Panc1 (cell line): ENCODE data around the gene PAK6. TPM values are rescaled to one million over a fixed set of nuclear protein-coding genes. Genes with fewer than 3 reads are reported as not detected.

ENCODE experiments used
- ATAC-seq: fragments of 200-7000 bp; cut with Tn5 transposase; 2 replicates; pipeline ENCODE4 v1.9.1; 2020; ENCODE audit warnings: mild to moderate bottlenecking, moderate library complexity
- BruUV-seq: library from RNA; stranded (reverse); fragments of 400-500 nt; replicated peaks from 2 replicates; lab custom pipeline; 2021; lab: Mats Ljungman, UMichigan
- CTCF ChIA-PET: fragments of 300-600 bp; sonication (Branson Sonifier 250); formaldehyde crosslinking; loops from one replicate; lab custom pipeline; 2022; ENCODE audit warnings: antibody characterized with exemption; lab: Charles Lee
- POLR2A ChIA-PET: fragments of 300-600 bp; sonication (Branson Sonifier 250); formaldehyde crosslinking; loops from one replicate; lab custom pipeline; 2022; ENCODE audit warnings: antibody characterized with exemption; lab: Charles Lee
- DNase-seq: peaks from one replicate; pipeline ENCODE4 v3.0.0-alpha.2; 2010; ENCODE audit warnings: low read depth, low spot score
- H3K27ac ChIP-seq: 2 replicates; pipeline ENCODE4 v1.5.1; 2011; ENCODE audit warnings: mild to moderate bottlenecking, low read length, inconsistent platforms
- H3K27me3 ChIP-seq: fragments of 200-500 bp; sonication (Bioruptor generic); 2 replicates; pipeline ENCODE4 v1.6.0; 2014; ENCODE audit warnings: low read length, inconsistent platforms; ENCODE audit not compliant: control insufficient read depth, insufficient read depth
- H3K36me3 ChIP-seq: fragments of 200-500 bp; sonication (Bioruptor generic); 2 replicates; pipeline ENCODE4 v1.5.1; 2014; ENCODE audit warnings: inconsistent platforms, mild to moderate bottlenecking, low read length, moderate library complexity; ENCODE audit not compliant: control insufficient read depth, insufficient read depth
- H3K4me1 ChIP-seq: 2 replicates; pipeline ENCODE4 v1.5.1; 2011; ENCODE audit warnings: inconsistent platforms, mild to moderate bottlenecking, low read length, moderate library complexity; ENCODE audit not compliant: control insufficient read depth, insufficient read depth
- H3K4me3 ChIP-seq, 2 experiments: 2 replicates each; pipeline ENCODE4 v1.5.1; 2011 to 2012; ENCODE audit warnings: low read depth in 2 of 2, low read length in 2 of 2, mild to moderate bottlenecking in 2 of 2, inconsistent platforms in 1 of 2, moderate library complexity in 1 of 2
- H3K9me3 ChIP-seq: fragments of 200-500 bp; sonication (Bioruptor generic); 2 replicates; pipeline ENCODE4 v1.5.1; 2014; ENCODE audit warnings: low read depth, mild to moderate bottlenecking, inconsistent platforms, low read length, moderate library complexity; ENCODE audit not compliant: control insufficient read depth, insufficient read depth
- POLR2AphosphoS5 ChIP-seq: IDR thresholded peaks from 2 replicates; pipeline ENCODE4 v1.6.1; 2012; ENCODE audit warnings: mild to moderate bottlenecking, low read depth, low read length, moderate library complexity
- REST ChIP-seq, 2 experiments: IDR thresholded peaks; 2 replicates each; pipeline ENCODE4 v1.6.1; 2011 to 2012; ENCODE audit warnings: low read depth in 2 of 2, control low read depth in 1 of 2, low read length in 1 of 2, mild to moderate bottlenecking in 1 of 2, moderate library complexity in 1 of 2; ENCODE audit not compliant: insufficient read depth in 1 of 2
- SIN3A ChIP-seq: IDR thresholded peaks from 2 replicates; pipeline ENCODE4 v1.6.1; 2012; ENCODE audit warnings: low read depth, mild to moderate bottlenecking, low read length, moderate library complexity, borderline replicate concordance; ENCODE audit not compliant: insufficient read depth
- TCF7L2 ChIP-seq: IDR thresholded peaks from 2 replicates; pipeline ENCODE4 v1.6.1; 2011; ENCODE audit warnings: mild to moderate bottlenecking, low read depth, low read length, inconsistent platforms
- in situ Hi-C: cut with HindIII; loops from 2 replicates; pipeline ENCODE4 v1.10.0; 2016; ENCODE audit warnings: low sequenced_read_pairs, low pct_unique_long_range_greater_than_20kb
- intact Hi-C: fragments of 100-400 bp; cut with micrococcal nuclease; formaldehyde crosslinking; loops from one replicate; pipeline ENCODE4 v1.10.0; 2022; ENCODE audit not compliant: unreplicated experiment
- total RNA-seq: library from RNA; stranded (reverse); gene quantifications from one replicate; pipeline ENCODE4 v1.2.1, GENCODE V29; 2021; ENCODE audit not compliant: unreplicated experiment
- TF ChIP-seq, protein P1 (sequence below): fragments of 450-650 bp; IDR thresholded peaks from 2 replicates; pipeline ENCODE4 v1.5.1; 2017; ENCODE audit warnings: mild to moderate bottlenecking

Gene PAK6
- total RNA-seq, 1 experiment from 2014 or later, result 6.3 TPM

DNA sequence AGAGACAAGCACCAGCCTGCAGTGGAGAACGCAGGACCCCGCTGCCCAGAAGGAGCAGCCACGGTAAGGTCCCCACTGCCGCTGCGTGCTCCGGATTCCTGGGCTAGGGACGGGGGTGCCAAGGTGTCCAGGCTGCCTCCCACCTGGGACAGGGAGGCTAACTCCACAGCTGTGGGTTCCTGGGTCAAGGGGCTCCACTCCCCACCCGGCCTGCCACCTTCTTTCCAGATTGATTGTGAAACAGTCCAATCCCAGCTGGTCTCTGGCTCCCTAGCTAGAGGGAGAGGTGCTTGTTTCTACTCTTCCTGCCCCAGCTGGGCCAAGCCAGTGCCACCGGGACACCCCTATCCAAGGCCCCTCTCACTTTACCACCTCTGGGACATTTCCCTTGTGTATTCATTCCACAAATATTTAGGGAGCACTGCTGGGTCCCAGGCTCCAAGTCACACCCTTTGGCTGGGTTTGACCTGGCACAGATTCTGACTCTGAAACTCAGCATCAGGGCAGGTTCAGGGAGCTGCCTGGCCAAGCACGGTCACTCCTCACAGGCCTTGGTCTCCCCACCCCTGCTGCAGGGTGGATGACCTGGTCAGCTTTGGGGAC, 1.9 kb downstream of the PAK6 start:
- CTCF ChIA-PET, result no interaction called here
- in situ Hi-C loops, result no loop called here
- ATAC-seq (no peak), DNase-seq (no peak)
- no peak for TF ChIP-seq REST (IDR thresholded peaks at IDR 0.05; ENCODE audit: insufficient read depth in 1 of 2, low read depth in 2 of 2, low read length in 1 of 2)
- TF ChIP-seq, protein P1, sequence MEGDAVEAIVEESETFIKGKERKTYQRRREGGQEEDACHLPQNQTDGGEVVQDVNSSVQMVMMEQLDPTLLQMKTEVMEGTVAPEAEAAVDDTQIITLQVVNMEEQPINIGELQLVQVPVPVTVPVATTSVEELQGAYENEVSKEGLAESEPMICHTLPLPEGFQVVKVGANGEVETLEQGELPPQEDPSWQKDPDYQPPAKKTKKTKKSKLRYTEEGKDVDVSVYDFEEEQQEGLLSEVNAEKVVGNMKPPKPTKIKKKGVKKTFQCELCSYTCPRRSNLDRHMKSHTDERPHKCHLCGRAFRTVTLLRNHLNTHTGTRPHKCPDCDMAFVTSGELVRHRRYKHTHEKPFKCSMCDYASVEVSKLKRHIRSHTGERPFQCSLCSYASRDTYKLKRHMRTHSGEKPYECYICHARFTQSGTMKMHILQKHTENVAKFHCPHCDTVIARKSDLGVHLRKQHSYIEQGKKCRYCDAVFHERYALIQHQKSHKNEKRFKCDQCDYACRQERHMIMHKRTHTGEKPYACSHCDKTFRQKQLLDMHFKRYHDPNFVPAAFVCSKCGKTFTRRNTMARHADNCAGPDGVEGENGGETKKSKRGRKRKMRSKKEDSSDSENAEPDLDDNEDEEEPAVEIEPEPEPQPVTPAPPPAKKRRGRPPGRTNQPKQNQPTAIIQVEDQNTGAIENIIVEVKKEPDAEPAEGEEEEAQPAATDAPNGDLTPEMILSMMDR, result no peak
- TF ChIP-seq POLR2AphosphoS5, result no peak
- TF ChIP-seq TCF7L2, result no peak
- POLR2A ChIA-PET, result no interaction called here
- Histone ChIP-seq H3K4me3 (no peak overlapping the region), H3K27ac (no peak overlapping the region), H3K27me3 (no peaks in the 10 kb centered on the region), H3K36me3 (no peaks in the 10 kb centered on the region), H3K9me3 (no peaks in the 10 kb centered on the region), H3K4me1 (peaks cover 16% of the 10 kb centered on the region)
- BruUV-seq, result no TSS peak
- intact Hi-C loops, result no loop called here

DNA sequence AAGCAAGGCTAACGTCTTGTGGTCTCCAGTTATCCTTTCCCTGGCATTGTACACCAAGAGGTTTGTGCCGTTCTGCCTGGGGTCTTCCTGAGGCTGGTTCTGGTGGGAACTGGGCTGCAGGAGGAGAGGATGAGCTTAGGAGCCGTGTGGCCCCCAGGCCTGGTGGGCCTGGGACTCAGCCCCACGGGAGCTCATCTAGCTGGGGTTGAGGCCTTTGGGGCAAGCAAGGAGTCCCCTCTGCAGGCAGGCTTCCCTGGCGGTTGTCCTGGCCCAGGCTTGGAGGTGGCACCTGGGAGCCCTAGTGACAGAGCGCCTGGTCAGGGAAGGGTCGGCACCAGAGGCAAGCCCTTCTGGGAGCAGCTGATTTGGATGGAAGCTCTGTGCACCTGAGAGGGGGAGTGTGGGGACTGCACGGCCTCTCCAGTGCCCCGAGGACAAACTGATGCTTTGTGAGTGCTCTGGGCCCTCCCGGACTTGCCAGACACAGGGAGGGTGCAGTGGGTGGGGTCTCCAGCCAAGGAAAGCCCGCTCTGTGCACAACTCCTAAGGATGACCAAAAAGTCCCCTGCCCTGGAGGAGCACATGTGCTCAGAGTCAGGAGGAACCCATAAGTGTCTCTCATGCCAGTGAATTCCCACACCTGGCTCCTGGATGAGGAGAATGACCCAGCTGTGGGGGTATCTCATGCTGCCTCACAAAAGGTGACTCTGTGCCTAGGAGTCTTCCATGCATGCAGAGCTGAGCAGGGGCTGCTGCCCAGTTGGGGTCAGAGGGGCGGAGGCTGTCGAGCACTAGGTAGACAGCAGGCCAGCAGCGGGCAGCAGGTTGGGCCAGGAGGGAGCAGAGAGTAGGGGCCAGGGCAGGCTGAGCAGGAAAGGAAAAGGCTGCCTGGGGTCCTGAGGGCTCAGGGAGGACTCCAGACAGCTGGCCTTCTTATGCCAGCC, 2.7 kb downstream of the PAK6 start:
- no peaks in the 10 kb centered on the region for H3K36me3 ChIP-seq
- no peaks in the 10 kb centered on the region for H3K9me3 ChIP-seq
- intact Hi-C loops, result no loop called here
- no peak overlapping the region for H3K4me3 ChIP-seq
- ATAC-seq (no peak), DNase-seq (no peak)
- BruUV-seq, result no TSS peak
- no peaks in the 10 kb centered on the region for H3K27me3 ChIP-seq
- ChIA-PET POLR2A (no interaction called here), CTCF (no interaction called here)
- in situ Hi-C loops, result no loop called here
- peaks cover 16% of the 10 kb centered on the region for H3K4me1 ChIP-seq
- TF ChIP-seq TCF7L2 (no peak), REST (IDR thresholded peaks at IDR 0.05; ENCODE audit: insufficient read depth in 1 of 2, low read depth in 2 of 2, low read length in 1 of 2) (no peak), SIN3A (no peak), POLR2AphosphoS5 (no peak)
- TF ChIP-seq, protein P1, result no peak
- H3K27ac ChIP-seq, result no peak overlapping the region
